NCI-H2227 (cell line): ENCODE results near the gene MT1B.

Experiments used
- DNase-seq: peaks from one replicate; lab custom pipeline; 2025; ENCODE audit not compliant: unreplicated experiment; lab: John Stamatoyannopoulos, UW

Gene MT1B

DNA sequence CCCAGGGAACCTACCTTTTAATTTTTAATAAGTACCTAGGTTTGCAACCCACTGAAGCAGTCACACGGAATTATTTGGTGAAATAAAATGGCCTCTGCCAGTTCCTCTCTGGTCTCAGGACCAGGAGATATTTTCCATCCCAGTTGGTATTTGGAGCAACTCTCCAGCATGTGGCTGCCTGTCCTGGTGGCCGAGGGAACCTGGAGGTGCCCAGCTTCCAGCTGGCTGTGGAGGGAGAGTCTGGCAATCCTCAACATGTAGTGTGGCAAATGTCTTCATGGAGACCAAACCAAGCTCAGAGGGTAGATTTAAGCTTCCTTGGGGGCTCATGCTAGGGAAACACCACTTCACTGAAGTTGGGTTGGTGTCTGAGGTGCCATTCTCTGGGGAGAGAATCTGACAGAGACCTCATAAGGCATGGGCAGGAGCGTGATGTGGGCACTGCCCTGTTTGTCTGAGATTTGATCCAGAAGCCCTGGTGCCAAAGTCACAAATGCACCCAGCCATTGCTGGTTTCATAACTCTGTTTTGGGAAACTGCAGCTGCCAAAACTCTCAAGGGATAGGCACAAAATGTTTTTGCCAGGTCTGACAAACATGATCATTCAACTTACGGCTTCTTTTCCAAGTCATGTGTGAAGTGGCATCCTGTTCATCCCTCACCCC is 33.4 kb downstream of the MT1B start:
- no peak for DNase-seq

DNA sequence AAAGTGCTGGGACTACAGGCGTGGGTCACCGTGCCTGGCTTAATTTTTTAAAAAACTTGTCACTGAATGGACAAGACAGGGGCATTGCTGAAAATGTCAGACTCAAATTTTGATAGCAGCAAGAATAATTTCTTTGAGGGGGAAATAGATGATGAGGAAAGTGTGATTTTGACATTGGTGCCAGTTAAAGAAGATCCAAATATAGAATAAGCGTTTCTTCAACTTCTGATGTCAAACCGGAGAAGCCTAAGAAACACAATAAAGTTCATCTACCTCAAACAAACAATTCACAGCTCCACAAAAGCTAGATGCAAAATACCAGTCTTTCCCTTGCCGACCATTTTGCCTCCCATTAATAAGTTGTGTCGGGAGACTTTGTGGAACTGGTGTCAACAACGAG is 35.1 kb downstream of the MT1B start:
- no peak for DNase-seq

DNA sequence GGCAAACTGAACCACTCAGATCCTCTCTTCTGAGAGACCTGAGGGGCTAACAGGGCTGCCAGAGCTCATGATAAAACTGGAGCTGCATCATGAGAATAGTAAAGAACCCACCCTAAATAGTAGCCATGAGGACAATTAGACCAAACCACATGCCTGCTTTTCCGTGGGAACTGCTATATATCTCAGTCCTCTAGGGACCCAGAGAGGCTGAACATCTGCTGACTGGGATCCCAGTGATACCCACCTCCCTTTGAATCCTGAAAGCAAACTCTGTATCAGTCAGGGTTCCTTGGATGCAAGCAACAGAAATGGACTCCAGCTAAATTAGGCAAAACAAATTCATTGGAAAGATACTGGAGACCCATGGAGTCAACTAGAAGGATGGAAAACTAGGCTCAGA is 37.1 kb downstream of the MT1B start:
- DNase-seq = no peak

DNA sequence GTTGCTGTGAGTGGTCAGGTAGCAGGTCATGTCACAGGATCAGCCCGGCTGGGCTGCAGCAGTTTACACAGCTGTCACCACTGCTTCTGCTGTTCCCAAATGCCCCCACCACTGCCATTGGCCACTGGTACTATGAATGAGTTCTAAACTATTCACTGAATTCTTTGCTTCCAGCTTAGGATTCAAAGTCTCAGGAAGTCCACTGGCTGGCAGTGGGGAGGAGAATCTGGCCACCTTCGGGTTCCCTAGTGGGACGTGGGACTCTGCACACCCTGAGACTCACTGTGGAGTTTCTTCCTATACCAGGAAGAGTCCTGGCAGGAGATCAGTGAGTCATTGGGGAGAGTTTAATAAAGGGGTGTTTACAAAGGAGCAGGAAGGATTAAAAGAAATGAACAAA is 37.5 kb downstream of the MT1B start:
- no peak for DNase-seq

DNA sequence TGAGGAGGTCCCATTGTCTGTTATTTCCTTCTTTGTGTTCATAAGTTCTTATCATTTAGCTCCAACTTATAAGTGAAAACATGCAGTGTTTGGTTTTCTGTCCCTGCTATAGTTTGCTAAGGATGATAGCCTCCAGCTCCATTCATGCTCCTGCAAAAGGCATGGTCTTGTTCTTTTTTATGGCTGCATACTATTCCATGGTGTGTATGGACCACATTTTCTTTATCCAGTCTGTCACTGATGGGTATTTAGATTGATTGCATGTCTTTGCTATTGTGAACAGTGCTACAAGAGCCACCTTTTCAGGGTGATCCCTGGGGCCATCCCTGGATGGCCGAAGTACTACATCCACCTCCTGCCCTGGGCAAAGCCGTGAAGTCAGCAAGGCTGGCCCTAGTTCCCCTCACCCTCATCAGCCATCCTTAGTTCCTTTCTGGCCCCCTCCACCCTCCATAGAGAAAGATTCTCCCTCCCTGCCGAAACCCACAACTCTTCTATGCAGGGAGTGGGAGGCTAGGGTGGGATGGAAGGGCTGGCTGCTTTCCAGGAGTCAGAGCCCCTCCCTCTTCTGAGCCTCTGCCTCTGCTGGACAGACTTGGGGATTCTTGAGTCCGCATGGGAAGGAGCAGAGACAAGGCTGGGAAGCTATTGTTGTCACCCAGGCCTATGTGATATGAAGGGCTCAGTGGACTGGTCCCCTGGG is 38.9 kb downstream of the MT1B start:
- DNase-seq = no peak

DNA sequence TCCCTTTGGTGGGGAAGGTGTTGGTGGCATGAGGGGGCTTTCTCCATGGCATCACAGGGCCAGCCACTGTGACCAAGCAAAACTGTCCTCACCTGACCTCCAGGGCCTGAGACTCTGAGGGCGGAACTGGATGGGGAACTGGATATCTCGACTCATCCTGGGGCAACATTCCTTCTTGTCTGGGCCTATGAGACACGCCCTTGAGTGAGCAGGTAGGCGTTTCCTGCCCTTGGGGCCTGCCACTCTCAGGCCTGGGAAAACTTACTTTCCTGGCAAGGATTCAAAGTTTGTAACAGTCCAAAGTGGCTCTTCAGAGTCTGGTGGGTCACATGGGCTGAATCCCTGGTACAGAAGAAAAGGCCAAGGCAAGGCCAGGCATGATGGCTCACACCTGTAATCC is 40.2 kb downstream of the MT1B start:
- DNase-seq = no peak

DNA sequence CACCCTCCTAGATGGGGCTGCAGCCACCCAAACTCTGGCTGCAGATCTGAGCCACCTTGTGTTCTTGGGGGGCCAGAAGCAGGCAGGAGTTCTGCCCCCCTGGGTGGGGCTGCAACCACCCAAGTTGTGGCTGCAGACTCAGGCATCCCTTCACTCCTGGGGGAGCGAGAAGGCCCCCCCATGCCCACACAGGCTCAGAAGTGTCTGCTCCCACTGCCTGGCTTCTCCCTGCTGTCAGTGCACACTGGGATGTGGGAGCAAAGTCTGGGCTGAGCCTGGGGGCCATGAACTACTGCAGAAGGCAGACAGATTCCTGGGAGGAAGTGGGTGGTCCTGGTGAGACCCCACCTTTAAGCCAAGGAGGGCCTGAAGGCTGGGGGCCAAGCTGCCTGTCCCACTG is 43.6 kb downstream of the MT1B start:
- DNase-seq = no peak

DNA sequence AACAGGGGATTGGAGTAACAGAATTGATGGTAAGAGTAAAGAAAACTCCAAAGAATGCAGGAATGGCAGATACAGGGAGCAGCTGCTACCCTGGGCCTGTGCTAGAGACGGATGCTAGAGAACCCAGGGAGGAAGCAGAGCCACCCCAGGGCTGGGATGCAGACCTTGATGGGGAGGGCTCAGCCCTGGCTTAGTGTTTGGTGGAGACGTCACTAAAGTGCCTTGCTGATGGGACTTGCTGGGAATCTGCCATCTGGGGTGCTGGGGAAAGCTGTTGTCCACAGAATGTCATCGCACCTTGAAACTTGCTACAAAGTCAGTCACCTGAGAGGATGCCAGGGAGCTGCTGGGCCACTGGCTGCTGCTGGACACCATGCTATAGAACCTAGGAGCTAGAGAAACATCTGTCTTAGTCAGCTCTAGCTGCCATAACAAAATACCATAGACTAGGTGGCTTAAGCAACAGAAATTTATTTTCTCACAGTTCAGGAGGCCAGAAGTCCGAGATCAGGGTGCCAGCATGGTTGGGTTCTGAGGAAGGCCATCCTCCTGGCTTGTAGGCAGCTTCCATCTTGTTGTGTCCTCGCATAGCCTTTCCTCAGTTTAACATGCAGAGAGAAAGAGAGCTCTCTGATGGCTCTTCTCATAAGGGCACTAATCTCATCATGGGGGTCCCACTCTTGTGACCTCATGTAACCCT is 45.9 kb downstream of the MT1B start:
- DNase-seq = no peak

DNA sequence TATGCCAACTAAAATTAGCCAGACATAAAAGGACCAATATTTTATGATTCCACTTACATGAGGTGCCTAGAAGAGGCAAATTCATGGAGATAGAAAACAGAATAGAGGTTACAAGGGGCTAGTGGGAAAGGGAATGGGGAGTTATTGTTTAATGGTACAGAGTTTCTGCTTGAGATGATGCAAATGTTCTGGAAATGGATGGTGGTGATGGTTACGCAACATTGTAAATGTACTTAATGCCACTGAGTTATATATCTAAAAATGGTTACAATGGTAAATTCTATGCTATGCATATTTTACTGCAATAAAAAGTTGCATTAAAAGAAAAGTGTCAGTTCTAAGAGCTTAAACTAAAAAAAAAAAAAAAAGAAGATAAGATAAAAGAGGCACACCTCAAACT is 48.5 kb downstream of the MT1B start:
- DNase-seq = no peak

DNA sequence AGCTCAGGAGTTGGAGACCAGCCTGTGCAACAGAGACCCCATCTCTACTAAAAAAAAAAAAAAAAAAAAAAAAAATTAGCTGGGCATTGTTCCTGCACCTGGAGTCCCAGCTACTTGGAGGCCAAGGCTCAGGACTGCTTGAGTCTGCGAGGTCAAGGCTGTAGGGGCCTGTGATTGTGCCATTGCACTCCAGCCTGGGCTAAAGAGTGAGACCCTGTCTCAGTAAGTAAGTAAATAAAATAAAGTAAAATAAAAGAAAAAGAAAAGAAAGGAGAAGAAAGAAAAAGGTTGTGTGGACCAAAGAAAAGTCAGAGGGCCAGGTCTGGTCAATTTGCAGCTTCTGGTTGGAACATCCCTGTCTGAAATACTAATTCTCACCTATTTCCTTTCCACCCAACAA is 48.9 kb downstream of the MT1B start:
- no peak for DNase-seq

DNA sequence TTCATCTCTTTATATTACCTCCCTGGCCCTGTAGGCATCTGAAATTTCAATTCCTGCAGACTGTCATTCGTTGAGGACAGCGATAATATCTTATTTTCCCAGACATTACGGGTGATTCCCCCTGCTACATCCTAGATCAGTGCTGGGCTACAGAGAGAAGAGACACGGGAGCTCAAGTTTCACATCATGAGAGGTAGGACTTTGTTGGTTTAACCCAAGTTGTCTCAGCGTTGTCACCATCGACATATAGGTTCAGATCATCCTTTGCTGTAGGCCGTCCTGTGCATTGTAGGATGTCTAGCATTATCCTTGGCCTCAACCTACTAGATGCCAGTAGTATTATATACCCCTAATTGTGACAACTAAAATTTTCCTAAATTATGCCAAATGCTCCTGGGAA is 49.8 kb downstream of the MT1B start:
- no peak for DNase-seq
